HG03378 (cell line): ENCODE results near the gene CCT7.

ENCODE experiments used
- ATAC-seq: cut with Tn5 transposase; IDR thresholded peaks from one replicate; pipeline ENCODE4 v1.9.1; 2021; ENCODE audit warnings: mild to moderate bottlenecking, moderate library complexity; ENCODE audit not compliant: unreplicated experiment

Gene CCT7

DNA sequence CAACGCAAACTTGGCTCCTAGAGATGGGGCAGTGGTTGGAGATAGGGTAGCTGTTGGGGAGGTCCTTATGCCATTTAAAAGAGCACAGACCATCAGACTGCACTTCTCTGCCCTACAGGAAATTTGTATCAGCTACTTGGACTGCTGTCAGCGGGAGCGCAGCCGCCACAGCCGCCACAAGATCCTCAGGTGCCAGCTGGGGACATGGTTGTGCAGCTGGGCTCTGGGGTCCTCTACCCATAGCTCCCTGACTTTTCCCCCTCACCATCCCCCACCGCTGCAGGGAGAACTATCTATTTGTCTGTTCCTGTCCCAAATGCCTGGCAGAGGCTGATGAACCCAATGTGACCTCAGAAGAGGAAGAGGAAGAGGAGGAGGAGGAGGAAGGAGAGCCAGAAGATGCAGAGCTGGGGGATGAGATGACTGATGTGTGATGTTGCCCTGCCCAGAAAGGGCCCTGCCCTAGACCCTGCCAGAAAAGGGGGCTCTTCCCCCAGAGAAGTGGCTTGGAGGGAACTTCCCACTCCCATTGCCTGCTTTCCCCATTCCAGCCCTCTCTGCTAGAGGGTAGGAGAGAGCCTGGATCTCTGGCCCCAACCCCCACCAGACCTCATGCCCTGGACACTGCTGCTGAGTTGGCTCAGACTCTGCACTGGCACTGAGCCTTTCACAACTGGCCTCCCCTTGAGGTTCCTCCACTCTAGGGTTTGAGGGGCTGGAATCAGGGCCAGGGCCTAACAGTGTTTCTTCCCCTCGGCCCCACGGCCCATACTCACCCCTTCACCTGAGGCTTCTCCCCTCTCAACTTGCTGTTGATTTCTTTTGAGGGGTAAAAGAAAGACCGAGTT, 8.4 kb upstream of the CCT7 start:
- ATAC-seq: no peak

DNA sequence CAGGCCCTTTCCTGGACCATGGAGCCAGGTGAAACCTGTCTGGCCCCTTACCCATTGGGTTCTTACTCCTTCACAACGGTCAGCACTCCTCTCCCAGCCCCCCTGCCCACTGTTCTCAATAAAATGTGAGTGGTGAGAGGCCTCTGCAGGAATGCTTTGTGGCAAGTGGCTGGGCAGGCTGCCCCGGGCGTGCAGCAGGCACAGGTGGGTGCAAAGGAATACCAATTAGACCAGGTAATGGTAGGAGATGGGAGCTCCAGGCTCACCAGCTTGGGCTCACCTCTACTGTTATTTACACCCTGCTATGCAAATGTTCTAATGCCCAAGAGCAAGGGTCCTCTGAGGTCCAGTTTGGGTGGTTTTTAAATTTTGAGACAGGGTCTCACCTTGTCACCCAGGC, 7.0 kb upstream of the CCT7 start:
- ATAC-seq: no peak

DNA sequence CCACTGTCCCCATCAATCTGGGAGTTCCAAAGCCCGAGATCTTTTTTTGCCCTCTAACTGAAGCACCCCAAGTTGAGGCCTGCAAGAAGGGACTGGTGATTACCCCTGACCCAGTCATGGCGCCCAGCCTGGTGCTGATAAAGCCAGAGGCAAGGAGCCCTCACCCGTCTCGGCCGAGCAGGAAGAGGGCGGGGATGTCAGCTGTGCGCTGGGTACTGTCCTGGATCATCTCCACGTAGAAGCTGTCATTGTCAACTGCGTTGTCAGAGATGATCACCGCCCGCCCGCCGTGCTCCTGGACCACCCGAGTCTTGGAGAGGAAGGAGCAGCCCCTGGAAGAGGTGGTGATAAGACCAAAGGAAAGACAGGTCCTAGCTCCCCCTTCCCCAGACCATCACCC, 5.5 kb upstream of the CCT7 start:
- no peak for ATAC-seq

DNA sequence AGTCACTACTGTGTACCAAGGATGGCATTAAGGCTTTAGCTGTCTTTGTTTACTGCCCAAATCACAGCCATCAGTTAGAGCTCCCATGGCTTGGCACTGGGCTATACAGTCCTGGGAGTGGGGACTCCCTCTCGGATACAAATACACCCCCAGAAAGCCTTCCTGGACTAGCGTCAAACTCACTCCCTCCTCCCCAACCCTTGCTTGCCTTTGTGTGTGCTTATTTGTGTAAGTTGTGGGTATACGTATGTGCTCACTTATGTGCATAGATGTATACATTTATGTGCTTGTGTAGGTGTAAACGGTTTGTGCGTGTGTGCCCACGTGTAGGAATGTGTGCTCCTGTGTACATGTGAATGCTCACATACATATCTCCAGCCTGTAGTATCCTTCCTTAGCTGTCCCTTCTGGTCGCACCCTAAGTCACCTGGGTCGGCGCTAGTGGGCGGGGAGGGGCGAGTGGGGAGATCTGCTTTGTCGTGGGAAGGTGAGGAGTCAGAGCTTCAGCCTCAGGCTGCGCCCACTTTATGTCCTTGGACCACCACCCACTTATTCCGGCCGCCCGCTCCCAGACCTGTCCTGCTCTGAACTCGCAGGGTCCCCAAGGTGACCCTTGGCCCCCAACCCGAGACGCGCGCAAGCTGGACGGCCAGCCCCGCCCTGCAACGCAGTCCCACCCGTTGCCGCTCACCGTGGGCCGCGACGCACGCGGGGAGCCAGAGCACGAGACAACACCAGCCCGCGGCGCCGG, 1.5 kb upstream of the CCT7 start:
- ATAC-seq: no peak

DNA sequence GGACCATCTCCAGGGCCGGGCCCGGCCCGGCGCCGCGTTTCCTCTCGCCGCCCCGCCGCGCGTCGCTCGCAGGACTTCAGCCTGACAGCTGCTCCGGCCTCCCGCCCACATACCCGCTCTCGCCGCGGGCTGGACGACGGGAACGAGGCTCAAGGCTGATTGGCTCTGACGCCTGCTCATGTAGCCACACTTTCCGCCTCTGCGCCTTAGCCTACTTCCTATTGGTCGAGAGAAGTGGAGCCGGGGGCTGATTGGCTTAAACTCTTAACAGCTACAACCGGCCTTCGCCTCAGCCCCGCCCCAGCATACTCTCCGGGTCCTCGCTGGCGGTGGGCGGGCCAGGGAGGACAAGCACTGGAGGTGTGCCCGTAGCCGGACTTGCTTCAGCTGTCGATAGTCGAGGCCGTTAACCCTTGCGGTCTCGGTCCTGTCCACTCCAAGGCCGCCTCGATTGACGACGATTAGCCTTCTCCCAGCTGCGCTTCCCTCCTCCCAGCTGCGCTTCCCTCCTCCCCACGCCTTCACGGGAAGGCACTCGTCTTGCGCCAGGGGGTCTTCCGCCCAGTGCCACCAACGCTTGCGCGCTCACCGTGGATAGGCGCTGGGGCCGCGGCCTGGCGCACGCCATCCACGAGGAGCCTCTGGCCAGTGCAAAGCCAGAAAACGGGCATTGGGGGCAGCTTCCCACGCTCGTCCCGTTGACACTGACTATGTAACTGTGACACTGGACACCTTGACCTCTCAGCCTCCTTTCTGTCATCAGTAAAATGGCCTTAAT, 765 bp upstream of the CCT7 start, which contains the start of gene PRADC1:
Gene PRADC1, minus strand, starts transcription at position 86 of the 778 bp plus-strand sequence. Its CDS starts 79 bp downstream, at position 7.
- peak; percentile 94 for ATAC-seq

DNA sequence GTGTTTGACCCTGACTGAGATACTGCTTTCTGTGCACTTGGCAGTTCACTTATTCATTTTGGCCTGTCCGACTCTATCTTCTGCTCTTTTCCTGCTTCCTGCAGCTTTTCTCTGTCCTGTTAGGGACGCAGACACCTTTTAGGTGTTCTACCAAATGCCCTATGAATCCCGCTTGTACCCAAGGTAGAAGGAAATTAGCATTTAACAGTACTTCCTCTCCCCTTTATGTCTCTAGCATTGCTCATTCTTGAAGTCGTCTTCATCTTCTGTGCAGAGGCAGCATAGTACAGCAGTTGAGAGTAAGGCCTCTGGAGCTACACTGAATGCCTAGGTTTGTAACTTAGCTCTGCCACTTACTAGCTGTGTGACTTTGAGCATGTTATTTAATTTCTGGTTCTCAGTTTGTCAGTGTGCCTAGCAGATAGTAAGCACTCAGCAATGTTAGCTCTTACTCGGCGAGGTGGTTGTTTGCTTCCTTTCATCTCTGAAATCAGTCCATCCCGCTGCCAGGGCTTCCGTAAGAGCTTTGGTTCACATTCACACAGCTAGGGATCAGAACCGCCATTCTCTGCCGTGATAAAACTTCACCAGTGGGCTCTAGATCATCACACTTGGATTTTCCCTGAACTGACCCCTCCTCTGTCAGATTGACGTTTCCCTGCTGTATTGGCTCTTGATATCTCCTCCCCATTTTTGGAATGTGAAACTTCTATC, 1.4 kb downstream of the CCT7 start:
- ATAC-seq: no peak

DNA sequence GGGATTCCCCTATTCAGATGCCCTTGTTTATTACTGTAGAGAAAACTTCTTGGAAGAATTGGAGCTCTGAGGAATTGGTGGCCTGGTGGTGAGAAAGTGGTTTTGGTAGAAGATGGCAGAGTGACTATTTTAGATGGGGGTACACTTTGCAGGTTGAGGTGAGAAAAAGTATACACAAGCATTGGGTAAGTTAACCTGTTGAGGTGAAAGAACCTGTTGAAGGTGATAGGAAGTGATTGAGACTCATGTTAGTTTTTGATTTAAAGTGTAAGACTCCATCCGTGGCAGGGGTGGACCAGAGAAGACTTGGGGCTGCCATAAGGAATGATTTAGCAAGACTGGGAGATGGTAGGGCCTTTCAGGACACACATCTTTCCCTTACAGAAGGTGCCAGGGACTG, 3.1 kb downstream of the CCT7 start:
- no peak for ATAC-seq

DNA sequence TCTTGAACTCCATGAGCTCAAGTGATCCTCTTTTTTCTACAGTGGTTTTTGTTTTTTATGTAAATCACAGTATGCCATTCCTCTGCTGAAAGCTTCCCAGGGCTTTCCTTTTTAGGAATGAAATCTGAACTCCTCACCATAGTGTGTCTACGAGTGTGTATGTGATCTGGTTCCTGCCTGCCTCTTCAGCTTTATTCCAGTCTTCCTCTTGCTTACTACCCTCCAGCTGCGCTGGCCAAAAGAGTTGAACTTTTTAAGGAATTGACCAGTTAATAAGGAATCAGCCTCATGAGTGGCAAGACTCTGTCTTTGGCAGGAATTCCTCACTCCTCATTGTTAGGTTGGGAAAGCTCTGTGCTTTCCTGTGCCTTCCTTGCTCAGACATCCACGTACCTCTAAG, 4.0 kb downstream of the CCT7 start:
- no peak for ATAC-seq

DNA sequence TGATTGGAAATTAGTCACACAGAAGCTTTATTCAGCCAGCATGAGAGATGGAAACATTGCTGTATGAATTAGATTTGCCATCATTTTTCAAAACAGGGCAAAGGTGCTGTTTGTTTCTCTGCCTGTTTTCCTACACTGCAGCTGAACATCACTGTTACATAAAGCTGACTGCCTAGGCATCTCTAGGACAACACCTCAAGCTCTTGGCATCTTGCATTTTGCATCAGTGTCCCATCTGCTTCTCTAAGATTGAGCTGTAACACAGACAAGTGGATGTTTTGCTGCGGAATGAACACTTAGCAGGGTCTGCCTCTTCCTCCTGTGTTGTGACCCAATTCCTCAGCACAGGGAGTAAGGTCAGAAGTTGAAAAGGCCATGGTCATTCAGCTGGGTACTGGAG, 4.9 kb downstream of the CCT7 start:
- ATAC-seq: no peak

DNA sequence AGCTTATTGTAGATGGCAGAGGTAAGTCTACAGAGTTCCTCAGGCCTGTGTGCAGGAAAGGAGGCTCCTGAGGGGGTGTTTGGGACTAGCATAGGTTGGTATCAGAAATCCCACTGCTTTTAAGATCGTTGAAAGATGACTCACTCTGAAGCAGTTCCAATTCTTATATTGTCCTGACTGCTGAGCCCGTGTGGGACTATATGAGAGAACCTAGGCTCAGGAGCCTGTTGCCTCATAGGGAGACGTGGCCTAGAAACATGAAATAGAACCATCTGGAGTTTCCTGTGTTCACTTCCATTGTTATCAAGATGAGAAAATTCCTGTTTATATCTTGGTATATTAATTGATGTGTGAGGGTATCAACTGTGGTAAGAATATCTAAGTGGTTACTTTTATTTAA, 5.7 kb downstream of the CCT7 start:
- no peak for ATAC-seq

DNA sequence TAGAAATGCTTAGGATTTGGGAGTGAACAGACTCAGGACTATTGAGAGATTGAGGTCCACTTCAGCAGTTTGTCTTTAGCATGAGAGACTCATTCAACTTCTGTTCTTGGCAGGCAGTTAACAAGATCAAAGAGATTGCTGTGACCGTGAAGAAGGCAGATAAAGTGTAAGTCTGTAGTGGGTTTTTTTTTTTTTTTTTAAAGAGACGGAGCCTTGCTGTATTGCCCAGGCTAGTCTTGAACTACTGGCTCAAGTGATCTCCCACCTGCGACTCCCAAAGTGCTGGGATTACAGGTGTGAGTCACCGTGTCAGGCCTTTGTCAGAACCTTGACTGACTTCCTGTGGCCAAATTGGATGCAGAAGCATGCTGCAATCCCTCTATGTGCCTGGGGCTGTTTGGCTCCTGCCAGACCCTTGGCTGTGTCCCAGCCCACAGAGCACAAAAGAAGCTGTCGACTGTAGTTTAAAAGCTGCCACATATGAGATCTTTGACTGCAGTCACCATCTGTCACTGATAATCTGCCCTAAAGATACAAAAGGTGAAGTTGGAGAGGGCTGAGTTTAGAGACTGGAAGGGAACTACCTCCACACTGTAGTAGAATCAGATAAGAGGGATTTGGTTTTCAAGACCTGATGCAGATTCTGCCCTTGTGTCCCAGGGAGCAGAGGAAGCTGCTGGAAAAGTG, 9.9 kb downstream of the CCT7 start:
- no peak for ATAC-seq

DNA sequence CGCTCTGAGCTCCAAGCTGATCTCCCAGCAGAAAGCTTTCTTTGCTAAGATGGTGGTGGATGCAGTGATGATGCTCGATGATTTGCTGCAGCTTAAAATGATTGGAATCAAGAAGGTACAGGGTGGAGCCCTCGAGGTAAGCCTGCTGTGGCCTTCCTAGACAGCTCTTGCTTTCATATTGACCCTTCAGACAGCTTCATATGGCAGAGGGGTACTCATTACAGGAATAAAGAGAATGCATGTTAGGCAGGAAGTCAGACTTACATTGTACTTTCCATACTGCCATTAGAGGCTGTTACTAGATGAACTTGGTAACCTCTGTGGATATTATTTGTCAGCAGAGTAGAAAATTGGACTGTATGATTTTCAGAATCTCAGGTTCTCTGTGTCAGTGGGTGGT, 10.5 kb downstream of the CCT7 start:
- no peak for ATAC-seq

DNA sequence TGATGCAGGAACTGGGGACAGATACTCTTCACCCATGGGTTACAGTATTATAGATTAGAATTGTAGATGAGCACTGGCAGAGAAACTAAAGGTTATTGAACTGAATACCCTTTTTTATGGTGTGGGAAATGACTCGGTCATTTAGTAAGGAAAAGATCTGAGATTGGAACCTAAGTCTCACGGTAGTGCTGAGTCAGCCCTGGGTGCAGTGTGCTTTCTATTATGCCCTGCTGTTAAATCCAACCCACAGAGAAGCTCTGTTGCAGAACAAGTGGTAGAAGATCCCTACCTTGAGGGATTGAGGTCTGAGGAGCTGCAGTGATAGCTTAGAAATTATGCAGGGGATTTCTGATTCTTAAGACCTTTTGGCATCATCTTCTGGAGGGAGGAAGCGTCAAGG, 12.7 kb downstream of the CCT7 start:
- ATAC-seq: no peak

DNA sequence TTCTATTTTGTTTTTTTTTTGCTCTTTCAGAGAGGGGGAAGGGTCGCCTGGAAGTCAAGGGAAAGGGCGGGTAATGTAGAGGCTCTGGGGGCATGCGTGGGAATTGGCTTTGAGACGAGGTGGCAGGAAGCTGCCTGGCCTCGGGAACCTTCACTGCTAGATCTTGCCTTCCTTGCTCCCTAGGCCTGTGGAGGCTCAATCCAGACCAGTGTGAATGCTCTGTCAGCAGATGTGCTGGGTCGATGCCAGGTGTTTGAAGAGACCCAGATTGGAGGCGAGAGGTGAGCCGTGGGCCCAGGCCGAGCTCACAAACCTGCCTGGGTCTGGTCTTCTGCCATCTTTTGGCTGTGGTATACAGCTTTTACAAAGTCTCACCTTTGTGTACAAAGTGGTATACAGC, 15.5 kb downstream of the CCT7 start:
- no peak for ATAC-seq

DNA sequence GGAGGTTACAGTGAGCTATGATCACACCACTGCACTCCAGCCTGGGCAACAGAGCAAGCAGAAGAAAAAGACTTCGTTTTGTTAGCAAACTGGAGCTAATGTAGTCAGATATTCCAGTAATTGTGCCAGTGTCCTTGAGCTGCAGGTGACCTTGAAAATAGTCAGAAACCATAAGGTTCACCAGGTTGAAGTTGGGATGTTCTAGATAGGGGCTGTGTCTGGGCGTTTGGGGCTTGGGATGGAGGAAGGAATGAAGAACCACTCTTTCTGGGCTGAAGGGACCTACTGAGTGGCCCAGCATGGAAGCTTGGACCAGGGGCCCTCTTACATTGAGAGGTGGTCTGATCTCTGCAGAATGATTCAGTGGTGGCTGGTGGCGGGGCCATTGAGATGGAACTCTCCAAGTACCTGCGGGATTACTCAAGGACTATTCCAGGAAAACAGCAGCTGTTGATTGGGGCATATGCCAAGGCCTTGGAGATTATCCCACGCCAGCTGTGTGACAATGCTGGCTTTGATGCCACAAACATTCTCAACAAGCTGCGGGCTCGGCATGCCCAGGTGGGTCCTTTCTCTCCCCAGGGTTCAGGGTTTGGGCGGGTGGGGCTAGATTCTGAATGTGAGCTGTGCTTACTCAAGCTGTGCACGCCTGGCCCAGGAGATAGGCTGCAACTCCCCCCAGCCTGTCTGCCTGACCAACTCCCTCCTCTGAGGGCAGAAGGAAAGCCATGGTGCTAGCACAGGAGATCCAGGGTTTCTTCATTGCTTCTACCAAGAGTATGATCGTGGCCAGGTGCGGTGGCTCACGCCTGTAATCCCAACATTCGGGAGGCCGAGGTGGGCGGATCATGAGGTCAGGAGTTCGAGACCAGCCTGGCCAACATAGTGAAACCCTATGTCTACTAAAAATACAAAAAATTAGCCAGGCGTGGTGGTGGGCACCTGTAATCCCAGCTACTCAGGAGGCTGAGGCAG, 17.1 kb downstream of the CCT7 start:
- ATAC-seq: no peak

DNA sequence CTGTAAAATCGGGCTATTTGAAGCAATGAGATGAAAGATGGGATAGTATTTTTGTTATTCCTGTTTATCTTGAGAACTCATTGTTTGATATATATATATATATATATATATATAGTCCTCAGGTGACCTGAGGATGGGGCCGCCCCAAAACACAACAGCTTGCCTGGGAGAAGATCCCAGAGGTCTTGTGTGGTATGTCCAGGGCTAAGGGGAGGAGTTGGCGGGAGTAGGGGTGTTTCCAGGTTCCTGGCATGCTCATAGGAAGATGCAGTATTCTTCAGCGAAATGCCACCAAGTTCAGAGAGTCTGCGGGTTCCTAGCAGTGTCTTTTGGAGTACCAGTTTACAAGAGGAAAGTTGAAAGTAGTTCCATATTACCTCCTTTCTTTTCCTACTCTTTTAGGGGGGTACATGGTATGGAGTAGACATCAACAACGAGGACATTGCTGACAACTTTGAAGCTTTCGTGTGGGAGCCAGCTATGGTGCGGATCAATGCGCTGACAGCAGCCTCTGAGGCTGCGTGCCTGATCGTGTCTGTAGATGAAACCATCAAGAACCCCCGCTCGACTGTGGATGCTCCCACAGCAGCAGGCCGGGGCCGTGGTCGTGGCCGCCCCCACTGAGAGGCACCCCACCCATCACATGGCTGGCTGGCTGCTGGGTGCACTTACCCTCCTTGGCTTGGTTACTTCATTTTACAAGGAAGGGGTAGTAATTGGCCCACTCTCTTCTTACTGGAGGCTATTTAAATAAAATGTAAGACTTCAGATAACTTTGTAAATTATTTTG, 18.3 kb downstream of the CCT7 start:
- ATAC-seq: no peak

DNA sequence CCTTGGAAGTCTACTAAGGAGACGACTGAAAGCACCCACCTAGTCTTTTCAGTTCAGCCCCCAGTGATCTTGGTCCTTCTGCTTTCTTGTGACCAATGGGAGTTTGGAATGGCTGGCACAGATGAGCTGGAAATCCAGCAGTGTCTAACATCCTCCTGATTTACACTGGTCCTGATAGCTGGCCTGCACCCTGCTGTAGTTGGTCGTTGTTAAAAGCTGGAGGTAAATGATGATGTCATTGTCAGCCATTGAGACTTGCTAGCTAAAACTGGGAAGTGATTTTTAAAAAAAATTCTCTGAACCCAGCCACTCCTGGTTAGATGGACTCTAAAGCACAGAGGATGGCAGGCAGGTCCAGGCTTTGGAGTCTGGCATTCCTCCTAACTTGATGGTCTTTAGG, 19.3 kb downstream of the CCT7 start:
- ATAC-seq: no peak

DNA sequence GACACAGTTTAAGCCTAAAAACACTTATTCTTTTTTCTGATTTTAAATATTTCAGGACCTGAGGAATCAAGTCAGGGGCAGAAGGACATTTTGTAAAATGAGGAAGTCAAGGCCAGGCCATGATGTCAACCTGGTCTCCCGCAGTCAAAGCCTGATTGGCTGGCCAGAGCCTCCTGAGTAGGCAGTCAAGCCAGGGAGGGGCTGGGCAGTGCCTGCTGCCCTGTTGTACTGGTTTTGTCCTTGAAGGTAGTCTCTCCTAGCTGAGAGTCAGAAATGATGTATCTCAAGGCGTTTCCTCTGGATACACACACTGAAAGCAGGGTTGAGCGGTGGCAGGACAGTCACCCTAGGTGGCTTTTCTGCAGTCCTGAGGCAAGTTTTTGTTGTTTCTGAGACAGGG, 19.8 kb downstream of the CCT7 start:
- ATAC-seq: no peak
